HG03457 (cell line): ENCODE measurements around the gene FBXO38.

ENCODE experiments used
- ATAC-seq: cut with Tn5 transposase; IDR thresholded peaks from one replicate; pipeline ENCODE4 v1.9.1; 2021; ENCODE audit warnings: moderate number of reproducible peaks; ENCODE audit not compliant: unreplicated experiment

FBXO38 gene

DNA sequence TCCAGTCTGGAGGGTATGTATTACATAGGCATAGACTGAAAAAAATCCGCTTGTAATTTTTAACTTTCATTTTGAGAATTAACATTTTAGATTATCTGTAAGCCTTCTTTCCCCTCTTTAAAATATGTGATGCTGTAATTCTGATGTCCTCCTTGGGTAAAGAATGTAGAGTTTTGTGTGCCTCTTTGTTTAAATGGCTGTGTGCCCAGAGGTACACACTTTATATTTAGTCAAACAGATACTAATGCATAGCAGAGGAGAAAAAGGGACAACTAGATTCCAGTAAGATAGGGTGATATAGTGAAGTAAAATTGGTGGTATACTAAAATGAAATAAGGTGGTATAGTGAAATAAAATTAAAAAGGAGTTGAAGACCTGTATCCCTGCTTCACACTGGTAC, 1.3 kb downstream of the FBXO38 start:
- ATAC-seq = no peak

DNA sequence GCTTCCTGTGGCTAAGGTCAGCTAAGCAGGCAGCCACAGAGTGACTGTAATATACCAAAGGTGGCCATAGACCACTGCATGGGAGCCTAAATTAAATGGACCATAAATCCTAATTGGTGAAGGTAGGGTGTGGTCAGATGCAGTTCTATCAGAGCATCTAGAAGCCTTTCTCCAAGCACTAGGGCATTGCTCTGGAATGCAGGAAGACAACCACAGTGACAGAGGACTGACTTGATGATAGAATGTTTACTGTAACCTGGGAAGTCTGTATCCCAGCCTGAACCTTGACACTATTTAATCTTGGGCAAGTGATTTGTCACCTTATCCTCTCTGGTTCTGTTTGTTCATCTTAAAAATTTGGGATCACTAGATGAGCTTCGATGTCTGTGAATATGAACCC, 2.3 kb downstream of the FBXO38 start:
- no peak for ATAC-seq

DNA sequence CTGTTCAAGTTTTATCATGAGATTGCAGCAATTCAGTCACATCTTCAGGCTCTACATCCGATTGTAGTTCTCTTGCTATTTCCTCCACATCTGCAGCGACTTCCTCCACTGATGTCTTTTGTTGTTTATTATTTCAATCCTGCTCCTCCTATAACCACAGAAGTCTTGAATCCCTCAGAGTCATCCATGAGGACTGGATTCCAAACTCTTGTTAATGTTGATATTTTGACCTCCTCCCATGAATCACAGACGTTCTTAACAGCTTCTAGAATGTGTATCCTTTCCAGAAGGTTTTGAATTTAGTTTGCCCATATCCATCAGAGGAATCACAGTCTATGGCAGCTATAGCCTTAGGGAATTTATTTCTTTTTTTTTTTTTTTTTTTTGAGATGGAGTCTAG, 3.6 kb downstream of the FBXO38 start:
- ATAC-seq = no peak

- ATAC-seq = no peak
Measured at GRCh38 chr5:148388696-148389095, 4.9 kb downstream of the FBXO38 start.

- ATAC-seq = no peak
Measured at GRCh38 chr5:148390914-148391313, 7.2 kb downstream of the FBXO38 start.

GRCh38 chr5:148391422-148391821, 7.7 kb downstream of the FBXO38 start:
- no peak for ATAC-seq

GRCh38 chr5:148393390-148393741, 9.6 kb downstream of the FBXO38 start:
- no peak for ATAC-seq

GRCh38 chr5:148394587-148395019, 10.8 kb downstream of the FBXO38 start:
- no peak for ATAC-seq

- ATAC-seq = no peak
Measured at GRCh38 chr5:148395031-148395430, 11.3 kb downstream of the FBXO38 start.

DNA sequence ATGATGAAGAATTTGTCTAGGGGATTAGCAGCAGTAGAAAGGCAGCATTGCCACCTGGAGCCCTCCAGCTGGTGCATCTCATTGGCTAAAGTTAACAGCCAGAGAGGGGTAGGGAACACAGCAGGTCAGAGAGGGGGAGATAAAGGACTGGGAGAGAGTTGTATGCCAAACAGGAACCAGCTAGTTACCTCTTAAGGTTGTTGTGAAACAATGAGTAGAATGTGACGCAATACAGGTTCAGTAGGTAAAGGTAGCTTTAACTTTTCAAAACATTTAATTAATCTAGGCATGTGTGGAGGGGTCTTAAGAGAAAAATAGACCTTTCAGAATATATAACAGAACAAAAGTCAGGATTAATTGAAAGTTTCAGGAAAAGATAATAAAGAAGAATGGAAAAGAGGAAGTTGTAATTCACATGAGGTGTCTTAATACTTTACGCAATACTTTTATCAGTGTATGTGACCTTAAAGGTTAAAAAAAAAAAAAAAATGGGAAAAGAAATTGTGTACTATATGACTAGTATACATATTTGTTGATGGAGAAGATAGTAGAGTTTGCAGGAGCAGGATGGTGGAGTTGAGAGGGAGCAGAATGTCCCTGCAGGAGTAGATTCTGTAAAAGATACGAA, 14.3 kb downstream of the FBXO38 start:
- no peak for ATAC-seq

- no peak for ATAC-seq
Measured at GRCh38 chr5:148398698-148399121, 15.0 kb downstream of the FBXO38 start.

DNA sequence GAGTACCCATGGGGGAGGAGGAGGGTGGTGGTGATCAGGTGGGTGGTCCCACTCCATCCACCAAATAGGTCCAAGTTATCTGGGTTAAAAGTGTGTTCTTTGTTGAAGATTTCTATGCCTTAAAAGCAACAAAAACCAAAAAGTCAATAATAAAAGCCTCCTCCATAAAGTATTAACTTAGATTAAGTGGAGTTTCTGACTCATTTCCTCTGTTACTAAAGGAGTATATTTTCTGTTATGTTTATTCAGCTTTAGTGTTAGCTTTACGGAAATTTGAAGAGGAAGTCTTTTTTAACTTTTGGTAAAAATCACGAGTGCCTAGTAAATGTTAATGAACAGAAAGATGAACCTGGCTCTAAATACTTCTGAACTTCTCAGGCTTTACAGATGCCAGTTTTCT, 17.8 kb downstream of the FBXO38 start:
- ATAC-seq = no peak

DNA sequence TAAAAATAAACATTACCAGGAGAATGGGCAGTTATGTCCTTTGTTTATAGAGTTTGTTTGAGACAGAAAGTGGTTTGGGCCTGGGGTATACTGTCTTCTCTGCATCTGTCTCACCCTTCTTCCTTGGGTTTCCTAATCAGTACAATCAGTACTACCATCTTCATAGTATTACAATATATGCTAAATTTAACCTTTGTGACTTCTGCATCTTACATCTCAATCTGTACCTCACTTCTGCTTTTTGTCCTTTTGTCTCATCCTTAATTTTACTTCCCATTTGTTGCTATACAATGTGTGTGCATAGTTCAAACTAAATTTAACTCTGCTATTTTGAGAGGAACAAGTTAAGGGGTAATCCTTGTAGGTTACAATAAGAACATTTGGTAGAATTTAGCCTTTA, 19.6 kb downstream of the FBXO38 start:
- ATAC-seq = peak; percentile 62

GRCh38 chr5:148406406-148406805, 22.6 kb downstream of the FBXO38 start:
- no peak for ATAC-seq

GRCh38 chr5:148408092-148408491, 24.3 kb downstream of the FBXO38 start:
- ATAC-seq = no peak

DNA sequence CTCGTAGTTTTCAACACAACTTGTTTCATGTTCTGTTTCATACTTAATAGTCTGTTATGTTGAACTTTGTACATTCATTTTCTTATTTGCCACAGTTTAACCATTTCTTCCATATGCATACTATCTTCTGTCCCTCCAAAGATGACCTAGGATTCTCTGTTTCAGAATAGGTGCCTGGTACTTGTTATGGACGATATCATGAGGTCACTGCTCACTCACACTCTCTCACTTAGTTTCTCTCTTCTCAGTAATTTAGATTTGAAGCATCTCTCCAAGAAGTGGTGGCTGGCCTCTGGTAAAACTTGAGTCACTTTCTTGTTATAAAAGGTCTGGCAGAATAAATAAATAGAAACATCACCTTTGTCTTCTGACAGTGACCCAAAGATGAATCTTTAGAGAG, 28.4 kb downstream of the FBXO38 start:
- no peak for ATAC-seq

- no peak for ATAC-seq
Measured at GRCh38 chr5:148414833-148415232, 31.1 kb downstream of the FBXO38 start.

DNA sequence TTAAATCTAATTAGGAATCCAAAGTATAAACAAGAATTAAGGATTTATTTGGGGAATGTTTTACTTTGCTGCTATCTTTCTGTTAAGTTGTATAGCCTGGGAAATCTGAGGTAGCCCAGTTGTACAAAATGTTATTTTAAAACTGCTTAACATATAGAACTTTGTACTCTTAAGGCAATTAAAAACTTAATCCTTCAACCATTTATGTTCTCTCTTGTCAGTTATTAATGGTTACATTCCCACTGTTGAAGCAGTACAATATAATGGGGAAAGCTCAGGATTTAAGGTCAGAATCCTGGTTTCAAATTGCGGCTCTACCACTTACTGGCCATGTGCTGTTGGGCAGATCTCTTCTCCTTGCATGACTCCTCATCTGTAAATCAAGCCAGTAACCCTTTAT, 32.7 kb downstream of the FBXO38 start:
- no peak for ATAC-seq

DNA sequence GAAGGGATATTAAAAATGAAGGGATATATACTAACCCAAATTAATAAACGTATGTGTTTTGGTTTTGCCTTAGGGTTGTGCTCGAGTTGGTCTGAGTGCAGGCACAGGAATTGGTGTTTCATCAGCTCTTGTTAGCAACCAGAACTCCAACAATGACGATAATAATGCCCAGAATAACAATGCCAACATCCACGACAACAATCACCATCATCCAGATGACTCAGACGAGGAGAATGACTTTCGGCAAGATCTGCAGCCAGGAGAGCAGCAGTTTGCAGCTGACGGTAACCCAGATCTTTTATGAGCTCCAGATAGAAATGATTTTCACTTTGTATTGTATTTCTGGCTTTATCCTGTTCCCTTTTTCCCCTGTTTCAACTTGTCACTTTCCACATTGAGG, 33.2 kb downstream of the FBXO38 start:
- no peak for ATAC-seq

- ATAC-seq = no peak
Measured at GRCh38 chr5:148418511-148418910, 34.8 kb downstream of the FBXO38 start.

DNA sequence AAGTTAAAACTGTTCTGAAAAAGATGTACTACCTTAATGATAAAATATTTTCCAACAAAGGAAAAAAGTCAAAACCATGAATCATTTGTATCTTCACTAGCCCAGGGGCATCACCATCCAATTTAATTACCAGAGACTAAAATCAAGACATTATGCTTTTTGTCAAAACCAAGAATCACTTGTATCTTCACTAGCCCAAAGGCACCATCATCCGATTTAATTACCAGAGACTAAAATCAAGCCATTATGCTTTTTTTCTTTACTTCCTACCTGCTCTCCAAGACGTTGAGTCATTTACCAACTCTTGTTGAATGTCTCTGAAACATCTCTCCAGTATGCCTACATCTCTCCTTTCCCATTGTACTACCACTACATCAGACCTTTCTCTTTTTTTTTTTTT, 37.9 kb downstream of the FBXO38 start:
- ATAC-seq = no peak

DNA sequence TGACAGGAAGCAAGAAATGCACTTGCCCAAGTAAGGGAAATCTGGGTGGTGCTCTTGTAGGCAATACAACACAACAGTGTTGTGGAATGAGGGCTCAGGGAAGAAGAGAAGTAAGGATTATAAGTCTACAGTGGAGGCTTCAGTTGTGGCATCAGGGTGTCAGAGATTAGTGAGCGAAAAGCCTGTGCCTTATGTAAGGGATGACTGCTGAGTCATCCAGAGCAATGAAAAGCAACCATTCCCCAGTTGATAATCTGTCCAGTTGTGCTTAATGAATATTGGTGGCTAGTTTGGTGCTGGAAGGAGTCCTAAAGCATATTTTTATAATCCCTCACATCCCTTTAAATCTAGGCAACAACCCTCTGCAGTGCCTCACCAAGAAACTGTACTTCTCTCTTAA, 42.0 kb downstream of the FBXO38 start:
- ATAC-seq = no peak

DNA sequence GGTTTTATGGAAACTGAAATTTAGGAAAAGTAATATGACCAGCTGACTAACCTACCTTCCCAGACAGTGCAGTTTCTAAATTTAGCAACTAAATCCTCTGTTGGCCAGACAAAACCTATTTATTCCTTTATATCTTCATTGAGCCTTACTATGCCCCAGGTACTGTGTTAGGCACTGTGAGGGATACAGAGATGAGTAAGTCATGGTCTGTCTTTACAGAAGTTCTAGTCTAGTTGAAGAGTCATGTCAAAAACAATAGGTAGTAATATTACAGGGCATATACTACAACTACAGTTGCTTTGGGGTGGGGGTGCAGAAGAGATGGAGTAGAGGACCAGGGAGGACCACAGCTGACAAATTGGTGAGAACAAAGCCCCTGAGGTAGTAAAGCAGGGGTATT, 42.8 kb downstream of the FBXO38 start:
- ATAC-seq = no peak
